Liver (tissue), 9 donors: ENCODE results near the gene TMEM260. TPM values are rescaled to one million over a fixed set of nuclear protein-coding genes. Genes with fewer than 3 reads are reported as not detected.
"Not testable (repeated sequence)": the region's sequence is repeated elsewhere in the genome, so short reads cannot be mapped to it uniquely, and the experiment has no call there.

ENCODE experiments used
- DNase-seq: peaks from one replicate; pipeline ENCODE4 v3.0.0-alpha.2; 2017; ENCODE audit warnings: low spot score
- H3K27ac ChIP-seq, 2 donors: one replicate each; pipeline ENCODE4 v1.7.0; 2013; ENCODE audit warnings: inconsistent platforms in 2 of 2, low read length in 2 of 2, control low read depth in 1 of 2, low read depth in 1 of 2, mild to moderate bottlenecking in 1 of 2
- H3K27me3 ChIP-seq, 4 donors: one replicate each; pipeline versions ENCODE4 v1.6.1 to v1.7.0; 2013; ENCODE audit warnings: low read length in 3 of 4, inconsistent platforms in 1 of 4, mild to moderate bottlenecking in 1 of 4, moderate library complexity in 1 of 4; ENCODE audit not compliant: control insufficient read depth in 4 of 4, insufficient read depth in 4 of 4
- H3K36me3 ChIP-seq, 4 donors: one replicate each; pipeline versions ENCODE4 v1.6.1 to v1.7.0; 2013; ENCODE audit warnings: low read length in 3 of 4, mild to moderate bottlenecking in 3 of 4, low read depth in 1 of 4, moderate library complexity in 1 of 4; ENCODE audit not compliant: control insufficient read depth in 4 of 4, insufficient read depth in 3 of 4
- H3K4me1 ChIP-seq, 4 donors: one replicate each; pipeline versions ENCODE4 v1.6.1 to v1.7.0; 2013; ENCODE audit warnings: low read length in 3 of 4, mild to moderate bottlenecking in 3 of 4, moderate library complexity in 1 of 4; ENCODE audit not compliant: control insufficient read depth in 4 of 4, insufficient read depth in 4 of 4
- H3K4me3 ChIP-seq, 3 donors: one replicate each; pipeline versions ENCODE4 v1.6.1 to v1.7.0; 2013; ENCODE audit warnings: low read length in 3 of 3, control low read depth in 1 of 3, low read depth in 1 of 3, mild to moderate bottlenecking in 1 of 3
- H3K9ac ChIP-seq, 2 donors: one replicate each; pipeline ENCODE4 v1.7.0; 2013; ENCODE audit warnings: low read length in 2 of 2, mild to moderate bottlenecking in 2 of 2, moderate library complexity in 2 of 2, control low read depth in 1 of 2, low read depth in 1 of 2
- H3K9me3 ChIP-seq, 4 donors: one replicate each; pipeline versions ENCODE4 v1.6.1 to v1.7.0; 2013; ENCODE audit warnings: low read length in 3 of 4; ENCODE audit not compliant: control insufficient read depth in 4 of 4
- ATF3 ChIP-seq: IDR thresholded peaks from 2 replicates; pipeline ENCODE4 v1.6.1; 2016; ENCODE audit warnings: antibody characterized with exemption
- EGR1 ChIP-seq, 2 donors: IDR thresholded peaks; 2 replicates each; pipeline ENCODE4 v1.6.1; 2016 to 2018; ENCODE audit warnings: antibody characterized with exemption in 2 of 2, low read depth in 2 of 2
- FOXA1 ChIP-seq: IDR thresholded peaks from 2 replicates; pipeline ENCODE4 v1.6.1; 2016; ENCODE audit warnings: antibody characterized with exemption
- HNF4A ChIP-seq, 2 donors: conservative IDR thresholded peaks; 2 replicates each; pipeline ENCODE4 v1.6.1; 2016; ENCODE audit warnings: antibody characterized with exemption in 2 of 2, mild to moderate bottlenecking in 2 of 2
- HNF4G ChIP-seq: IDR thresholded peaks from 2 replicates; pipeline ENCODE4 v1.6.1; 2016; ENCODE audit warnings: antibody characterized with exemption
- JUND ChIP-seq, 2 donors: IDR thresholded peaks; 2 replicates each; pipeline ENCODE4 v1.6.1; 2016; ENCODE audit warnings: antibody characterized with exemption in 2 of 2
- NR2F2 ChIP-seq: IDR thresholded peaks from 2 replicates; pipeline ENCODE4 v1.6.1; 2016; ENCODE audit warnings: antibody characterized with exemption
- RAD21 ChIP-seq, 2 donors: IDR thresholded peaks; 2 replicates each; pipeline ENCODE4 v1.6.1; 2016; ENCODE audit warnings: antibody characterized with exemption in 2 of 2, mild to moderate bottlenecking in 2 of 2
- RXRA ChIP-seq, 2 donors: IDR thresholded peaks; 2 replicates each; pipeline ENCODE4 v1.6.1; 2017 to 2018; ENCODE audit warnings: antibody characterized with exemption in 2 of 2, mild to moderate bottlenecking in 1 of 2
- SP1 ChIP-seq: IDR thresholded peaks from 2 replicates; pipeline ENCODE4 v1.6.1; 2018; ENCODE audit warnings: antibody characterized with exemption, mild to moderate bottlenecking
- TAF1 ChIP-seq: conservative IDR thresholded peaks from 2 replicates; pipeline ENCODE4 v1.6.1; 2016; ENCODE audit warnings: antibody characterized with exemption, mild to moderate bottlenecking
- YY1 ChIP-seq: IDR thresholded peaks from 2 replicates; pipeline ENCODE4 v1.6.1; 2016; ENCODE audit warnings: antibody characterized with exemption, mild to moderate bottlenecking
- WGBS: extraction: QIAGEN DNeasy Blood & Tissue Kit; methylation state at CpG from one replicate; pipeline ENCODE4 v1.1.7; 2013; 5-methylcytosine and 5-hydroxymethylcytosine counted together
- polyA plus RNA-seq, 2 donors: library from polyadenylated mRNA; stranded (reverse) in 1 of 2; unstranded in 1 of 2; fragments of 200-250 nt in 1 of 2; fragments of >200 nt in 1 of 2; fragmentation: Nextera tagmentation in 1 of 2; extraction: Ambion mirVana in 1 of 2; gene quantifications; one replicate each; pipeline versions ENCODE4 v1.2.1 to v1.2.3, GENCODE V29; 2013 to 2015
- total RNA-seq, 2 donors: library from RNA; depleted of rRNA; stranded (reverse); fragments of >200 nt; gene quantifications; one replicate each; pipeline ENCODE4 v1.2.3, GENCODE V29; 2014
- TF ChIP-seq, protein P1 (sequence below): fragments of 150-350 bp; IDR thresholded peaks from 2 replicates; pipeline ENCODE4 v1.5.1; 2017; ENCODE audit warnings: improper control_type of control experiment, low read depth, low read length; ENCODE audit not compliant: missing input control
- TF ChIP-seq, protein P2 (sequence below): IDR thresholded peaks from 2 replicates; pipeline ENCODE4 v1.6.1; 2016; ENCODE audit warnings: antibody characterized with exemption
- TF ChIP-seq, protein P3 (sequence below): IDR thresholded peaks from 2 replicates; pipeline ENCODE4 v1.6.1; 2016; ENCODE audit warnings: antibody characterized with exemption, mild to moderate bottlenecking
- TF ChIP-seq, protein P4 (sequence below): IDR thresholded peaks from 2 replicates; pipeline ENCODE4 v1.6.1; 2016; ENCODE audit warnings: antibody characterized with exemption
- donor health status: healthy.
- donor health status: healthy.
- donor health status: healthy.
- donor health status: healthy.
- donor health status: healthy.

TMEM260 gene
- total and polyA plus RNA-seq, 4 donors = 4.9 to 11.6 (median 9.0) TPM

DNA sequence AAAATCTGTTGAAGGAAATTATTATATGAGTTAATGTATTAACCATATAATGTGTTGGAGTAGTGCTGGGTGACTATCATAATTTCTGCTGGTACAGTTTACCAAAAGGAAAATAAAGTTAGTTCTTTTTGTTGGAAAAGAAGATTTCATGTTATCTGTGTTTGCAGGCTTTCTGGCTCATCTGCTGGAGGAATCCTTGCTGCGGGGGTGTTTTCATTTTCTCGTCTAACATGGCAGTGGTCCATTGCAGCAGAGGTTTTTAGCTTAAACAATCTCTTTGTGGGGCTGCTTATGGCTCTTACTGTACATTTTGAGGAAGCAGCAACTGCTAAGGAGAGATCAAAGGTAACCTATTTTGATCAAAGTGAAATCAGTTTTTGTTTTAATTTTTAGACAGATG is 24.1 kb downstream of the TMEM260 start:
- no peaks in the 10 kb centered on the region for H3K9me3 ChIP-seq
- H3K27me3 ChIP-seq = no peaks in the 10 kb centered on the region
- no peak overlapping the region for H3K27ac ChIP-seq
- DNase-seq = no peak
- H3K36me3 ChIP-seq = peaks cover 0 to 4% (median 2%) of the 10 kb centered on the region in 4 donors
- 95% methylated on average over 2 of the region's 2 CpGs for WGBS
- no peaks in the 10 kb centered on the region for H3K4me1 ChIP-seq
- TF ChIP-seq, protein P1, sequence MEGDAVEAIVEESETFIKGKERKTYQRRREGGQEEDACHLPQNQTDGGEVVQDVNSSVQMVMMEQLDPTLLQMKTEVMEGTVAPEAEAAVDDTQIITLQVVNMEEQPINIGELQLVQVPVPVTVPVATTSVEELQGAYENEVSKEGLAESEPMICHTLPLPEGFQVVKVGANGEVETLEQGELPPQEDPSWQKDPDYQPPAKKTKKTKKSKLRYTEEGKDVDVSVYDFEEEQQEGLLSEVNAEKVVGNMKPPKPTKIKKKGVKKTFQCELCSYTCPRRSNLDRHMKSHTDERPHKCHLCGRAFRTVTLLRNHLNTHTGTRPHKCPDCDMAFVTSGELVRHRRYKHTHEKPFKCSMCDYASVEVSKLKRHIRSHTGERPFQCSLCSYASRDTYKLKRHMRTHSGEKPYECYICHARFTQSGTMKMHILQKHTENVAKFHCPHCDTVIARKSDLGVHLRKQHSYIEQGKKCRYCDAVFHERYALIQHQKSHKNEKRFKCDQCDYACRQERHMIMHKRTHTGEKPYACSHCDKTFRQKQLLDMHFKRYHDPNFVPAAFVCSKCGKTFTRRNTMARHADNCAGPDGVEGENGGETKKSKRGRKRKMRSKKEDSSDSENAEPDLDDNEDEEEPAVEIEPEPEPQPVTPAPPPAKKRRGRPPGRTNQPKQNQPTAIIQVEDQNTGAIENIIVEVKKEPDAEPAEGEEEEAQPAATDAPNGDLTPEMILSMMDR = no peak
- no peak for TF ChIP-seq HNF4G
- TF ChIP-seq HNF4A (conservative IDR thresholded peaks at IDR 0.05) = no peak
- TF ChIP-seq RXRA (IDR thresholded peaks at IDR 0.05) = no peak
- no peak for TF ChIP-seq EGR1 (IDR thresholded peaks at IDR 0.05; ENCODE audit: low read depth in 2 of 2)
- TF ChIP-seq NR2F2 = no peak
- no peak for TF ChIP-seq TAF1
- TF ChIP-seq, protein P2, sequence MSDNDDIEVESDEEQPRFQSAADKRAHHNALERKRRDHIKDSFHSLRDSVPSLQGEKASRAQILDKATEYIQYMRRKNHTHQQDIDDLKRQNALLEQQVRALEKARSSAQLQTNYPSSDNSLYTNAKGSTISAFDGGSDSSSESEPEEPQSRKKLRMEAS = no peak
- TF ChIP-seq, protein P3, sequence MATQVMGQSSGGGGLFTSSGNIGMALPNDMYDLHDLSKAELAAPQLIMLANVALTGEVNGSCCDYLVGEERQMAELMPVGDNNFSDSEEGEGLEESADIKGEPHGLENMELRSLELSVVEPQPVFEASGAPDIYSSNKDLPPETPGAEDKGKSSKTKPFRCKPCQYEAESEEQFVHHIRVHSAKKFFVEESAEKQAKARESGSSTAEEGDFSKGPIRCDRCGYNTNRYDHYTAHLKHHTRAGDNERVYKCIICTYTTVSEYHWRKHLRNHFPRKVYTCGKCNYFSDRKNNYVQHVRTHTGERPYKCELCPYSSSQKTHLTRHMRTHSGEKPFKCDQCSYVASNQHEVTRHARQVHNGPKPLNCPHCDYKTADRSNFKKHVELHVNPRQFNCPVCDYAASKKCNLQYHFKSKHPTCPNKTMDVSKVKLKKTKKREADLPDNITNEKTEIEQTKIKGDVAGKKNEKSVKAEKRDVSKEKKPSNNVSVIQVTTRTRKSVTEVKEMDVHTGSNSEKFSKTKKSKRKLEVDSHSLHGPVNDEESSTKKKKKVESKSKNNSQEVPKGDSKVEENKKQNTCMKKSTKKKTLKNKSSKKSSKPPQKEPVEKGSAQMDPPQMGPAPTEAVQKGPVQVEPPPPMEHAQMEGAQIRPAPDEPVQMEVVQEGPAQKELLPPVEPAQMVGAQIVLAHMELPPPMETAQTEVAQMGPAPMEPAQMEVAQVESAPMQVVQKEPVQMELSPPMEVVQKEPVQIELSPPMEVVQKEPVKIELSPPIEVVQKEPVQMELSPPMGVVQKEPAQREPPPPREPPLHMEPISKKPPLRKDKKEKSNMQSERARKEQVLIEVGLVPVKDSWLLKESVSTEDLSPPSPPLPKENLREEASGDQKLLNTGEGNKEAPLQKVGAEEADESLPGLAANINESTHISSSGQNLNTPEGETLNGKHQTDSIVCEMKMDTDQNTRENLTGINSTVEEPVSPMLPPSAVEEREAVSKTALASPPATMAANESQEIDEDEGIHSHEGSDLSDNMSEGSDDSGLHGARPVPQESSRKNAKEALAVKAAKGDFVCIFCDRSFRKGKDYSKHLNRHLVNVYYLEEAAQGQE = no peak
- no peak for TF ChIP-seq RAD21 (IDR thresholded peaks at IDR 0.05)
- no peak for TF ChIP-seq YY1
- TF ChIP-seq FOXA1 = no peak
- TF ChIP-seq SP1 = no peak
- no peak for TF ChIP-seq JUND (IDR thresholded peaks at IDR 0.05)
- H3K9ac ChIP-seq = no peak overlapping the region
- no peak overlapping the region for H3K4me3 ChIP-seq

- H3K36me3 ChIP-seq = peaks cover 0 to 19% (median 6%) of the 10 kb centered on the region in 4 donors
- TF ChIP-seq HNF4G (no peak), ATF3 (peak; percentile 63), RXRA (IDR thresholded peaks at IDR 0.05) (peak in 1 of 2 donors; percentile 14), YY1 (no peak)
- TF ChIP-seq, protein P3 = no peak
- TF ChIP-seq, protein P4, sequence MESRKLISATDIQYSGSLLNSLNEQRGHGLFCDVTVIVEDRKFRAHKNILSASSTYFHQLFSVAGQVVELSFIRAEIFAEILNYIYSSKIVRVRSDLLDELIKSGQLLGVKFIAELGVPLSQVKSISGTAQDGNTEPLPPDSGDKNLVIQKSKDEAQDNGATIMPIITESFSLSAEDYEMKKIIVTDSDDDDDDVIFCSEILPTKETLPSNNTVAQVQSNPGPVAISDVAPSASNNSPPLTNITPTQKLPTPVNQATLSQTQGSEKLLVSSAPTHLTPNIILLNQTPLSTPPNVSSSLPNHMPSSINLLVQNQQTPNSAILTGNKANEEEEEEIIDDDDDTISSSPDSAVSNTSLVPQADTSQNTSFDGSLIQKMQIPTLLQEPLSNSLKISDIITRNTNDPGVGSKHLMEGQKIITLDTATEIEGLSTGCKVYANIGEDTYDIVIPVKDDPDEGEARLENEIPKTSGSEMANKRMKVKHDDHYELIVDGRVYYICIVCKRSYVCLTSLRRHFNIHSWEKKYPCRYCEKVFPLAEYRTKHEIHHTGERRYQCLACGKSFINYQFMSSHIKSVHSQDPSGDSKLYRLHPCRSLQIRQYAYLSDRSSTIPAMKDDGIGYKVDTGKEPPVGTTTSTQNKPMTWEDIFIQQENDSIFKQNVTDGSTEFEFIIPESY = no peak
- H3K27me3 ChIP-seq = no peaks in the 10 kb centered on the region
- 67% methylated on average over 2 of the region's 2 CpGs for WGBS
- no peak overlapping the region for H3K9ac ChIP-seq
- no peaks in the 10 kb centered on the region for H3K9me3 ChIP-seq
- no peaks in the 10 kb centered on the region for H3K4me1 ChIP-seq
- DNase-seq = no peak
- H3K27ac ChIP-seq = no peak overlapping the region
- no peak overlapping the region for H3K4me3 ChIP-seq
Observed at GRCh38 chr14:56608689-56609088, 29.1 kb downstream of the TMEM260 start.

- not testable (repeated sequence) for H3K9ac ChIP-seq, H3K27ac ChIP-seq, H3K4me1 ChIP-seq, H3K9me3 ChIP-seq, H3K4me3 ChIP-seq, H3K27me3 ChIP-seq, DNase-seq
- WGBS = 99% methylated on average over 2 of the region's 2 CpGs
- peaks cover 1 to 18% (median 7%) of the 10 kb centered on the region in 4 donors for H3K36me3 ChIP-seq
Observed at GRCh38 chr14:56611663-56612062, 32.1 kb downstream of the TMEM260 start.
